ENCODE data around the gene TTLL4. TPM values are rescaled to one million over a fixed set of nuclear protein-coding genes. Genes with fewer than 3 reads are reported as not detected.

Gene TTLL4
- total RNA-seq, 1 experiment from 2014 or later, result 33.6 TPM

- ChIA-PET CTCF (interaction anchor here (1.0 to 3.6 kb wide), 3 partner anchors 14 to 114 kb away, joined by 3 to 21 read pairs (median 4); partner anchors contain the start of gene TTLL4), POLR2A (interaction anchor here (2.7 kb wide), 1 partner anchor 11 kb away, joined by 17 read pairs; no protein-coding TSS in a partner anchor)
- Mint-ChIP-seq H3K9me3 (ENCODE audit: unreplicated experiment) (no peaks in the 10 kb centered on the region), H3K27ac (ENCODE audit: low read depth, unreplicated experiment) (peak overlapping the region; percentile 83), H3K4me3 (ENCODE audit: unreplicated experiment) (peak overlapping the region; percentile 38), H3K4me1 (ENCODE audit: insufficient read depth, unreplicated experiment) (peaks cover 37% of the 10 kb centered on the region), H3K36me3 (ENCODE audit: insufficient read depth, unreplicated experiment) (peaks cover 20% of the 10 kb centered on the region), H3K27me3 (ENCODE audit: insufficient read depth, unreplicated experiment) (no peaks in the 10 kb centered on the region)
- TF ChIP-seq CTCF (IDR thresholded peaks at IDR 0.05; ENCODE audit: unreplicated experiment), result no peak
- BruUV-seq (replicated peaks), result no TSS peak
- intact Hi-C loops (cut with micrococcal nuclease), result loop anchor here (5.0 kb wide), 1 partner anchor 76 kb away; the partner anchor contains the start of genes BCS1L and ZNF142
- peak; percentile 91 for DNase-seq (ENCODE audit: unreplicated experiment)
Measured at GRCh38 chr2:218733171-218734021, 22.8 kb downstream of the TTLL4 start.

GRCh38 chr2:218734190-218734975 lies 23.7 kb downstream of the TTLL4 start:
- Mint-ChIP-seq H3K9me3 (ENCODE audit: unreplicated experiment) (no peaks in the 10 kb centered on the region), H3K4me3 (ENCODE audit: unreplicated experiment) (no peak overlapping the region), H3K36me3 (ENCODE audit: insufficient read depth, unreplicated experiment) (peaks cover 28% of the 10 kb centered on the region), H3K27me3 (ENCODE audit: insufficient read depth, unreplicated experiment) (no peaks in the 10 kb centered on the region), H3K4me1 (ENCODE audit: insufficient read depth, unreplicated experiment) (peaks cover 37% of the 10 kb centered on the region), H3K27ac (ENCODE audit: low read depth, unreplicated experiment) (peak overlapping the region; percentile 83)
- BruUV-seq (replicated peaks), result no TSS peak
- intact Hi-C loops (cut with micrococcal nuclease), result loop anchor here (5.0 kb wide), 1 partner anchor 77 kb away; the partner anchor contains the start of genes BCS1L and ZNF142
- DNase-seq (ENCODE audit: unreplicated experiment), result no peak
- ChIA-PET CTCF (interaction anchor here (1.2 to 1.4 kb wide), 3 partner anchors 12 to 113 kb away, joined by 4 to 6 read pairs (median 5); partner anchors contain the start of gene TTLL4), POLR2A (no interaction called here)
- TF ChIP-seq CTCF (IDR thresholded peaks at IDR 0.05; ENCODE audit: unreplicated experiment), result no peak

- BruUV-seq (replicated peaks), result no TSS peak
- POLR2A ChIA-PET, result interaction anchor here (0.6 to 1.1 kb wide), 4 partner anchors 15 to 111 kb away, joined by 3 read pairs; no protein-coding TSS in a partner anchor
- no peaks in the 10 kb centered on the region for H3K27me3 Mint-ChIP-seq (ENCODE audit: insufficient read depth, unreplicated experiment)
Measured at GRCh38 chr2:218736531-218736930, 25.9 kb downstream of the TTLL4 start.

More at GRCh38 chr2:218736531-218736930, 25.9 kb downstream of the TTLL4 start:
- H3K36me3 Mint-ChIP-seq (ENCODE audit: insufficient read depth, unreplicated experiment), result peaks cover 37% of the 10 kb centered on the region
- H3K9me3 Mint-ChIP-seq (ENCODE audit: unreplicated experiment), result no peaks in the 10 kb centered on the region
- H3K27ac Mint-ChIP-seq (ENCODE audit: low read depth, unreplicated experiment), result peak overlapping the region; percentile 46
- H3K4me3 Mint-ChIP-seq (ENCODE audit: unreplicated experiment), result no peak overlapping the region
- intact Hi-C loops (cut with micrococcal nuclease), result no loop called here
- DNase-seq (ENCODE audit: unreplicated experiment), result no peak
- no peak for TF ChIP-seq CTCF (IDR thresholded peaks at IDR 0.05; ENCODE audit: unreplicated experiment)
- CTCF ChIA-PET, result interaction anchor here (1.0 to 2.8 kb wide), 4 partner anchors 26 to 162 kb away, joined by 3 to 15 read pairs (median 4); partner anchors contain the start of gene TTLL4
- peaks cover 34% of the 10 kb centered on the region for H3K4me1 Mint-ChIP-seq (ENCODE audit: insufficient read depth, unreplicated experiment)
